AG04450 (cell line): Measurements from ENCODE around the gene PLAU. TPM values are rescaled to one million over a fixed set of nuclear protein-coding genes. Genes with fewer than 3 reads are reported as not detected.
A peak's percentile ranks its signal among the peaks of the same experiment; 100 is the strongest.

Experiments
- CTCF ChIA-PET: fragments of 300-600, 350-600 bp; formaldehyde crosslinking; extraction: SDS; loops from one replicate; lab custom pipeline; 2022; ENCODE audit warnings: antibody characterized with exemption, inconsistent platforms; lab: Charles Lee
- POLR2A ChIA-PET: fragments of 350-600 bp; formaldehyde crosslinking; extraction: SDS; loops from one replicate; lab custom pipeline; 2021; ENCODE audit warnings: antibody characterized with exemption, inconsistent platforms; lab: Yijun Ruan, JAX
- DNase-seq: peaks from one replicate; pipeline ENCODE4 v3.0.0-alpha.2; 2011; ENCODE audit warnings: low read depth, low spot score
- H3K27ac ChIP-seq: one replicate; pipeline ENCODE4 v1.5.1; 2012; ENCODE audit warnings: low read depth, low read length, control low read depth
- H3K27me3 ChIP-seq: one replicate; pipeline ENCODE4 v1.6.0; 2012; ENCODE audit warnings: low read length; ENCODE audit not compliant: control insufficient read depth, insufficient read depth
- H3K4me3 ChIP-seq: 2 replicates; pipeline ENCODE4 v1.5.1; 2011; ENCODE audit warnings: mild to moderate bottlenecking, low read depth, low read length, control low read depth
- H3K9me3 ChIP-seq: 2 replicates; pipeline ENCODE4 v1.5.1; 2012; ENCODE audit warnings: low read length; ENCODE audit not compliant: control insufficient read depth, insufficient read depth
- polyA plus RNA-seq: library from polyadenylated mRNA; depleted of rRNA; stranded (reverse); fragments of >200 nt; gene quantifications from 2 replicates; pipeline ENCODE4 v1.2.3, GENCODE V29; 2011
- TF ChIP-seq, protein P1 (sequence below): IDR thresholded peaks from 2 replicates; pipeline ENCODE4 v1.5.1; 2011; ENCODE audit warnings: low read depth, low read length, control low read depth, inconsistent platforms

PLAU gene
- polyA plus RNA-seq, 1 experiment = 241 TPM

DNA sequence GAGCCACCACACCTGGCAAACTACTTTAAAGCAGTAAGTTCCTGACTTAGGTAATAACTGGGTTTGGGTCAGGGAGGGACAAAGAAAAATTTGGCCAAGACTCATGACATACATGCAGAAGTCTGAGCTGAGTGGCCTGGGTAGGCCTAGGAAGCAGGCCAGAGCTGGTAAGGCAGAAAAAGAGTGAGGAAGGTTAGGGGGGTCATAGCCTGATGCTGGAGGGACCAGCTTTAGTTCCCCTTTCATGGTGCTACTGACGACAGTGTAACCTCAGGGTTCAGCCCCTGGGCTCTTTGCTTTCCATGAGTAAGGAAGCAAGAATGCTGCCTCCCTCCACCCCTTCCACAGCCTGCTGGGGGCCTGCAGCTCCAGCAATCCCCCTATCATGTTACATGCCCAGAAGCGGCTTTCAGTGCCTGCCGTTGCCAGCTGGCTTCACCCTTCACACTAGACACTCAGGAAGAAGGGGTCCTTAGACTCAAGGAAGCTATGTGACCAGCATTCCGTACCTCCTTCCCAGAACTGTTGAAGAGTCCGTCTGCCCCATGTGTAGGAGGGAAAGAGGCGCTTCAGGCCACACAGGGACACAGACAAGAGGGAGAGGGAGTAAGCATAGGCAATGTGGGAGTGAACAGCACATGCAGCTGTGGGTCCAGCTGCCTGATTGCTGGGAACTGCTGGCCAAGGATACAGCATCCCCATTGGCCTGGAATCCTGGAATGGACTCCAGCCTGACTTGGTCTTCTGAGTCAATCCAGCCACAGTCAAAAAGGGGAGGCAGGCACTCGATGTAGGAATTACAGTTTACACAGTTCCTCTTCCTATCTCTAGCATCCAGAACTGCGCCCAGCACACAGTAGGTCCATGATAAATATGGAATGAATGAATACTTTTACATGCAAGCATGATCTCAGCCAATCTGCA, 4.1 kb upstream of the PLAU start:
- Histone ChIP-seq H3K27me3 (no peaks in the 10 kb centered on the region), H3K27ac (peak overlapping the region; percentile 100), H3K9me3 (no peaks in the 10 kb centered on the region), H3K4me3 (peak overlapping the region; percentile 45)
- TF ChIP-seq, protein P1, sequence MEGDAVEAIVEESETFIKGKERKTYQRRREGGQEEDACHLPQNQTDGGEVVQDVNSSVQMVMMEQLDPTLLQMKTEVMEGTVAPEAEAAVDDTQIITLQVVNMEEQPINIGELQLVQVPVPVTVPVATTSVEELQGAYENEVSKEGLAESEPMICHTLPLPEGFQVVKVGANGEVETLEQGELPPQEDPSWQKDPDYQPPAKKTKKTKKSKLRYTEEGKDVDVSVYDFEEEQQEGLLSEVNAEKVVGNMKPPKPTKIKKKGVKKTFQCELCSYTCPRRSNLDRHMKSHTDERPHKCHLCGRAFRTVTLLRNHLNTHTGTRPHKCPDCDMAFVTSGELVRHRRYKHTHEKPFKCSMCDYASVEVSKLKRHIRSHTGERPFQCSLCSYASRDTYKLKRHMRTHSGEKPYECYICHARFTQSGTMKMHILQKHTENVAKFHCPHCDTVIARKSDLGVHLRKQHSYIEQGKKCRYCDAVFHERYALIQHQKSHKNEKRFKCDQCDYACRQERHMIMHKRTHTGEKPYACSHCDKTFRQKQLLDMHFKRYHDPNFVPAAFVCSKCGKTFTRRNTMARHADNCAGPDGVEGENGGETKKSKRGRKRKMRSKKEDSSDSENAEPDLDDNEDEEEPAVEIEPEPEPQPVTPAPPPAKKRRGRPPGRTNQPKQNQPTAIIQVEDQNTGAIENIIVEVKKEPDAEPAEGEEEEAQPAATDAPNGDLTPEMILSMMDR = no peak
- ChIA-PET POLR2A (interaction anchor here (0.6 to 6.2 kb wide), 11 partner anchors 9 to 160 kb away, joined by 3 to 81 read pairs (median 6); partner anchors contain the start of gene VCL), CTCF (interaction anchor here (0.7 to 2.9 kb wide), 4 partner anchors 20 to 123 kb away, joined by 3 to 19 read pairs (median 8); no protein-coding TSS in a partner anchor)
- peak; percentile 99 for DNase-seq

DNA sequence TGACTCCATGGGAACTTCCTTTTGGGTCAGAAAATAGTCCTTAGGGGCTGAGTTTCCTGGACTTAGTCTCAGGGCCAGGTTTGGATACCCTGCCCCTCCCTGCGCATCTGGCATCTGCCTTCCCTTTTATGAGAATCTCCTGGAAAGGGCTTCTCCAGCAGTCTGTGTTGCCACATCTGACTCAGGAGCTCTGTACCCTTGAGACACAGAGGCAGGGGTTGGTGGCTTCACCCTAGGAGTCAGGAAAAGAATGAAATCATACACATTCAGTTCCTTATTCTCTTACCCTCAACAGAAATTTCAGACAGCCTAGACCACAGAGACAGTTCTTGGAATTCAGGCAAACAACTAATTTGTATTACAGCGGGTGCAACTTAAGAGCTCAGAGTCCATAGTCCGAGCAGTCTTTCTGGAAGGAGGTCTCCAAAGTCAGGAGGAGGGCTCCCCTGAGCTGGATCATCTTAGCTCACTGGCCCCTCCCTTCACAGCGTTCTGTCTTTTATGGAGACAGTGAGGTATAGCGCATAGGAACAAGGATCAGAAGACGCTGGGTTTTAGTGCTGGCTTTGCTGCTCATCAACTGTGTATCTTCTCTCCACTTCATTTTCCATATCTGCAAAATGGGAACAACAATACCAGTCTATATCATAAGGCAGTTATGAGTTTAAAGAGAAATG, 3.0 kb upstream of the PLAU start:
- Histone ChIP-seq H3K4me3 (no peak overlapping the region), H3K27ac (peak overlapping the region; percentile 100), H3K9me3 (no peaks in the 10 kb centered on the region), H3K27me3 (no peaks in the 10 kb centered on the region)
- POLR2A ChIA-PET = interaction anchor here (0.6 to 6.2 kb wide), 4 partner anchors 15 to 148 kb away, joined by 3 to 81 read pairs (median 8); no protein-coding TSS in a partner anchor
- TF ChIP-seq, protein P1 = no peak
- DNase-seq = no peak
- CTCF ChIA-PET = interaction anchor here (0.8 to 2.9 kb wide), 3 partner anchors 22 to 33 kb away, joined by 3 to 19 read pairs (median 6); no protein-coding TSS in a partner anchor

DNA sequence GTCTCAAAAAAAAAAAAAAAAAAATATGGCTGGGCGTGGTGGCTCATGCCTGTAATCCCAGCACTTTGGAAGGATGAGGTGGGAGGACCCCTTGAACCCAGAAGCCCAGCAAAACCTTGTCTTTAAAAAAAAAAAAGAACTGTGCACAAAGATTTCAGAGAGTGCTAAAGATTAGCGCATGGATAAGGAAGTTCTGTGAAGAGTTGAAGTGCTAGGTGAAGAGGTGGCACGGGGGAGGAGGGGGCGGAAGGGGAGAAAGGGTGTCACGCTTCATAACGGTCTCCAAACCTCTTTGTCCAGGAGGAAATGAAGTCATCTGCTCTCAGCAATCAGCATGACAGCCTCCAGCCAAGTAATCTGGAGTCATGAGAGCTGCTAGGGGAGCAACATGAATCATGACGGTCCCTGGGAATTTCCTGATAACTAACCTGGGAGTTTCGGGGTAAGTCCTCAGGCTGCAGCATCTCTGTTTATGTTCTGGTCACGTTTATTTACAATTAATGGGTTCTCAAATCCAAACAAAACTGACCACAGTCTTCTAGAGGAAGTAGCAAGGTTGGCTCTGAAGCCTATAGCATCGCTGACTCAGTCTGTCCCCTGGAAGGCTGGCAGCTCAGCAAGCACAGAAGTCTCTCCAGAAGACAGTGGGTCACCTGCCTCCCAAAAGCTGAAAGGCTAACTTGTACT, 1.9 kb upstream of the PLAU start:
- Histone ChIP-seq H3K4me3 (peak overlapping the region; percentile 35; the same call in 1 of the 2 replicates), H3K27ac (peak overlapping the region; percentile 100), H3K9me3 (no peaks in the 10 kb centered on the region), H3K27me3 (no peaks in the 10 kb centered on the region)
- DNase-seq = peak; percentile 99
- CTCF ChIA-PET = no interaction called here
- POLR2A ChIA-PET = interaction anchor here (0.6 to 6.2 kb wide), 12 partner anchors 8 to 150 kb away, joined by 3 to 81 read pairs (median 4); partner anchors contain the start of gene VCL
- TF ChIP-seq, protein P1 = no peak

DNA sequence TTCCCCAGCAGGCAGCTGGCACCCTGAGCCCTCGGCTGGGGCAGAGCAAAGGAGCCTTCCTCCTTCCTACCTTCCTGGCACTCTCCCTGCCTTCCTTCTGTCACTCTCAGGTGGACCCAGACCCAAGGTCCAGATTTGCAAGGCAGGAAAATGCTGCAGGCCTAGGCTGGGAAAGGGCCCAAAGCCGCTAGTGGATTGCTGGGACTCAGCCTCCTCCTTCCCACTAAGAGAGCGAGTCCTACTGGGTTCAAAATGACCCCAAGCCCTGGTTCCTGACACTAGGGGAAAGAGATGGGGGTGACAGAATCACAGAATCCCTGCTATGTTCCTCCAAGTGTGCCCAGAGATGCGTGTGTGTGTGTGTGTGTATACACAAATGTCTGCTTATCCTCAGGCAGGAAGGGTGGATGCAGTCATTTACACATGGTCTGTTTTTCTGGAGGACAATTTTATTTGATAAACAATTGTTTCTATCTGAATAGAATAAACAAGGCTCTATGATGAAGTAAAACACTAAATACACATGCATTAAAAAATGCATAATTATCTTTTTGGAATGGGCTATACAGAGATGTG, 1.3 kb upstream of the PLAU start:
- no peaks in the 10 kb centered on the region for H3K27me3 ChIP-seq
- H3K4me3 ChIP-seq = peak overlapping the region; percentile 35
- ChIA-PET POLR2A (interaction anchor here (0.8 to 6.2 kb wide), 11 partner anchors 8 to 149 kb away, joined by 3 to 81 read pairs (median 4); partner anchors contain the start of gene VCL), CTCF (interaction anchor here (0.6 to 1.5 kb wide), 2 partner anchors 24 to 971 kb away, joined by 3 to 4 read pairs; no protein-coding TSS in a partner anchor)
- H3K27ac ChIP-seq = peak overlapping the region; percentile 100
- no peak for DNase-seq
- TF ChIP-seq, protein P1 = no peak
- H3K9me3 ChIP-seq = no peaks in the 10 kb centered on the region
